Parathyroid adenoma (tissue), 2 donors: ENCODE data around the gene TAOK1.
A peak's percentile ranks its signal among the peaks of the same experiment; 100 is the strongest.

ENCODE experiments used
- H2AFZ ChIP-seq: fragments of 300-600 bp; sonication (generic); one replicate; pipeline ENCODE4 v1.7.0; 2017; ENCODE audit warnings: antibody characterized with exemption, mild to moderate bottlenecking
- H3K27ac ChIP-seq: fragments of 300-600 bp; sonication (generic); one replicate; pipeline ENCODE4 v1.7.0; 2017
- H3K27me3 ChIP-seq: fragments of 300-600 bp; sonication (generic); one replicate; pipeline ENCODE4 v1.7.0; 2017; ENCODE audit warnings: low read length; ENCODE audit not compliant: control insufficient read depth, insufficient read depth
- H3K36me3 ChIP-seq: fragments of 300-600 bp; sonication (generic); one replicate; pipeline ENCODE4 v1.7.0; 2017; ENCODE audit warnings: low read length; ENCODE audit not compliant: control insufficient read depth, insufficient read depth
- H3K4me1 ChIP-seq: fragments of 300-600 bp; sonication (generic); one replicate; pipeline ENCODE4 v1.7.0; 2017; ENCODE audit warnings: control low read depth
- H3K4me2 ChIP-seq: fragments of 300-600 bp; sonication (generic); one replicate; pipeline ENCODE4 v1.7.0; 2017; ENCODE audit warnings: low read length
- H3K4me3 ChIP-seq: fragments of 300-600 bp; sonication (generic); one replicate; pipeline ENCODE4 v1.7.0; 2017; ENCODE audit warnings: low read depth, low read length
- H3K79me2 ChIP-seq: fragments of 300-600 bp; sonication (generic); one replicate; pipeline ENCODE4 v1.7.0; 2017; ENCODE audit warnings: control low read depth
- H3K9ac ChIP-seq: fragments of 300-600 bp; sonication (generic); one replicate; pipeline ENCODE4 v1.7.0; 2017; ENCODE audit warnings: mild to moderate bottlenecking
- H3K9me3 ChIP-seq: fragments of 300-600 bp; sonication (generic); one replicate; pipeline ENCODE4 v1.7.0; 2017; ENCODE audit warnings: low read length; ENCODE audit not compliant: control insufficient read depth
- CTCF ChIP-seq: fragments of 300-600 bp; sonication (generic); IDR thresholded peaks from one replicate; pipeline ENCODE4 v1.7.0; 2017; ENCODE audit warnings: antibody characterized with exemption, mild to moderate bottlenecking
- donor health status: primary hyperparathyroidism.

The TAOK1 gene

GRCh38 chr17:29389982-29390850 is at the start of gene TAOK1:
TSS of gene TAOK1 (plus strand) at chr17:29390363. CDS start at chr17:29451549, 61,186 bp downstream.
- Histone ChIP-seq H2AFZ (peak within 1 kb of the TSS; percentile 99), H3K79me2 (peaks cover 32% of the 10 kb centered on the region), H3K27ac (peak within 1 kb of the TSS; percentile 84), H3K27me3 (no peaks in the 10 kb centered on the region), H3K36me3 (no peaks in the 10 kb centered on the region), H3K9ac (peak within 1 kb of the TSS; percentile 99), H3K4me1 (peaks cover 20% of the 10 kb centered on the region), H3K4me2 (peak within 1 kb of the TSS; percentile 100), H3K4me3 (peak within 1 kb of the TSS; percentile 93), H3K9me3 (no peaks in the 10 kb centered on the region)
- TF ChIP-seq CTCF = no peak

- no peaks in the 10 kb centered on the region for H3K9me3 ChIP-seq
- no peaks in the 10 kb centered on the region for H3K79me2 ChIP-seq
- H3K36me3 ChIP-seq = no peaks in the 10 kb centered on the region
- no peak overlapping the region for H3K27ac ChIP-seq
- H2AFZ ChIP-seq = no peak overlapping the region
- H3K9ac ChIP-seq = no peak overlapping the region
- no peak for TF ChIP-seq CTCF
- H3K4me3 ChIP-seq = no peak overlapping the region
- peaks cover 3% of the 10 kb centered on the region for H3K4me1 ChIP-seq
- H3K4me2 ChIP-seq = no peak overlapping the region
- H3K27me3 ChIP-seq = no peaks in the 10 kb centered on the region
Observed at GRCh38 chr17:29341726-29342125, 48.4 kb upstream of the TAOK1 start.

- Histone ChIP-seq H3K36me3 (no peaks in the 10 kb centered on the region), H3K4me2 (no peak overlapping the region), H3K9me3 (no peaks in the 10 kb centered on the region), H3K4me1 (peaks cover 3% of the 10 kb centered on the region), H3K4me3 (no peak overlapping the region), H3K27ac (no peak overlapping the region), H3K9ac (no peak overlapping the region), H3K27me3 (no peaks in the 10 kb centered on the region), H2AFZ (no peak overlapping the region), H3K79me2 (no peaks in the 10 kb centered on the region)
- TF ChIP-seq CTCF = no peak
Observed at GRCh38 chr17:29342158-29342765, 47.9 kb upstream of the TAOK1 start.

GRCh38 chr17:29344201-29344856 is 45.8 kb upstream of the TAOK1 start:
- no peaks in the 10 kb centered on the region for H3K79me2 ChIP-seq
- no peaks in the 10 kb centered on the region for H3K9me3 ChIP-seq
- no peak overlapping the region for H3K9ac ChIP-seq
- no peak overlapping the region for H3K27ac ChIP-seq
- H3K4me1 ChIP-seq = peaks cover 3% of the 10 kb centered on the region
- no peaks in the 10 kb centered on the region for H3K36me3 ChIP-seq
- no peak overlapping the region for H3K4me2 ChIP-seq
- peak overlapping the region; percentile 70 for H2AFZ ChIP-seq
- no peak for TF ChIP-seq CTCF
- H3K27me3 ChIP-seq = no peaks in the 10 kb centered on the region
- H3K4me3 ChIP-seq = no peak overlapping the region
